Activated CD8-positive, alpha-beta memory T cell treated with anti-CD3 and anti-CD28 coated beads for 1 hour (primary cell): ENCODE results near the gene CSNK1E.

Experiments
- DNase-seq, 2 donors: peaks; one replicate each; pipeline ENCODE4 v3.0.0-alpha.2; 2020; ENCODE audit warnings: low read depth in 1 of 2; ENCODE audit errors: extremely low read depth in 1 of 2

CSNK1E gene

GRCh38 chr22:38308791-38309498 is 8.3 kb downstream of the CSNK1E start:
- DNase-seq, result no peak

- no peak for DNase-seq
These were observed 11.5 kb downstream of the CSNK1E start for GRCh38 chr22:38305471-38306448.

- no peak for DNase-seq
These were observed 12.7 kb downstream of the CSNK1E start for GRCh38 chr22:38304526-38304925.

GRCh38 chr22:38303974-38304373 is 13.3 kb downstream of the CSNK1E start:
- no peak for DNase-seq

GRCh38 chr22:38302906-38303305 is 14.3 kb downstream of the CSNK1E start:
- DNase-seq, result no peak

- no peak for DNase-seq
These were observed 16.3 kb downstream of the CSNK1E start for GRCh38 chr22:38300946-38301345.

- no peak for DNase-seq
These were observed 16.9 kb downstream of the CSNK1E start for GRCh38 chr22:38300197-38300945.

- DNase-seq, result no peak
These were observed 17.5 kb downstream of the CSNK1E start for GRCh38 chr22:38299770-38300102.

- DNase-seq, result peak in 1 of 2 donors; percentile 22
These were observed 18.8 kb downstream of the CSNK1E start for GRCh38 chr22:38298312-38299005.

GRCh38 chr22:38296372-38296771 is 20.9 kb downstream of the CSNK1E start:
- no peak for DNase-seq

- no peak for DNase-seq
These were observed 21.4 kb downstream of the CSNK1E start for GRCh38 chr22:38295863-38296262.

- no peak for DNase-seq
These were observed 21.9 kb downstream of the CSNK1E start for GRCh38 chr22:38295339-38295738.

- DNase-seq, result no peak
These were observed 23.0 kb downstream of the CSNK1E start for GRCh38 chr22:38294193-38294592.

- DNase-seq, result no peak
These were observed 24.5 kb downstream of the CSNK1E start for GRCh38 chr22:38292694-38293093.

- no peak for DNase-seq
These were observed 25.9 kb downstream of the CSNK1E start for GRCh38 chr22:38291201-38291777.

GRCh38 chr22:38290347-38290746 is 26.9 kb downstream of the CSNK1E start:
- DNase-seq, result no peak

- DNase-seq, result no peak
These were observed 27.6 kb downstream of the CSNK1E start for GRCh38 chr22:38289583-38290082.

- no peak for DNase-seq
These were observed 30.1 kb downstream of the CSNK1E start for GRCh38 chr22:38286915-38287669.

- no peak for DNase-seq
These were observed 32.2 kb downstream of the CSNK1E start for GRCh38 chr22:38285018-38285417.

- DNase-seq, result no peak
These were observed 33.2 kb downstream of the CSNK1E start for GRCh38 chr22:38284042-38284402.
